ENCODE data around the gene AGAP2. TPM values are rescaled to one million over a fixed set of nuclear protein-coding genes. Genes with fewer than 3 reads are reported as not detected.

The AGAP2 gene
- polyA plus RNA-seq, 2 of the 4 experiments (the other 2 are of a cell fraction), result 0.26 to 0.45 TPM

- POLR2A ChIA-PET, result interaction anchor here (0.6 kb wide), 2 partner anchors 32 to 83 kb away, joined by 3 to 4 read pairs; partner anchors contain the start of gene ARHGEF25
- CTCF ChIA-PET, result interaction anchor here (0.6 to 2.7 kb wide), 29 partner anchors 9 to 113 kb away, joined by 3 to 16 read pairs (median 5); no protein-coding TSS in a partner anchor
- Histone ChIP-seq H3K4me2 (peak within 1 kb of the TSS; percentile 98), H3K4me3 (peak within 1 kb of the TSS; percentile 93), H3K27ac (peak within 1 kb of the TSS; percentile 84 to 88), H3K9me3 (peaks cover 7% of the 10 kb centered on the region; the same call in 1 of the 3 replicates), H3K4me1 (peaks cover 10% of the 10 kb centered on the region; the same call in 2 of the 3 replicates)
- ATAC-seq (peak; percentile 99 to 100), DNase-seq (ENCODE audit: low read depth in 1 of 2, low spot score in 1 of 2) (peak; percentile 97 to 100), FAIRE-seq (peak; percentile 97)
- WGBS (ENCODE audit: missing lambda C conversion rate), result 2% methylated on average over 45 of the region's 45 CpGs
- TF ChIP-seq BCL3 (IDR thresholded peaks at IDR 0.05) (peak; percentile 80; the same call in 1 of the 3 replicates), RAD21 (conservative IDR thresholded peaks at IDR 0.05 in 1 of 2, IDR thresholded peaks at IDR 0.05 in 1 of 2) (peak in 1 of 2 experiments; percentile 59; a peak in 3 of 5 replicates), FOSL2 (IDR thresholded peaks at IDR 0.05) (no peak), FOSL2 (CRISPR knock-in tag; IDR thresholded peaks at IDR 0.05) (no peak), SMC3 (IDR thresholded peaks at IDR 0.05) (peak; percentile 47; the same call in 2 of the 3 replicates), CEBPB (IDR thresholded peaks at IDR 0.05) (peak in 1 of 2 experiments; percentile 61; a peak in 2 of 4 replicates), POLR2A (IDR thresholded peaks at IDR 0.05; ENCODE audit: low read length) (peak; percentile 97), CBX8 (IDR thresholded peaks at IDR 0.05) (no peak), PBX3 (IDR thresholded peaks at IDR 0.05) (peak; percentile 79), HDAC2 (IDR thresholded peaks at IDR 0.05) (peak; percentile 68; the same call in 1 of the 2 replicates), TP53 (CRISPR knock-in tag; IDR thresholded peaks at IDR 0.05) (no peak), JUN (IDR thresholded peaks at IDR 0.05) (peak in 1 of 2 experiments; percentile 51; a peak in 1 of 5 replicates), MYC (IDR thresholded peaks at IDR 0.05; ENCODE audit: borderline replicate concordance, low read length) (peak; percentile 77; the same call in 1 of the 2 replicates), MAZ (IDR thresholded peaks at IDR 0.05; ENCODE audit: borderline replicate concordance, low read depth, low read length) (no peak), ELK1 (IDR thresholded peaks at IDR 0.05; ENCODE audit: low read depth, low read length) (no peak), RFX5 (IDR thresholded peaks at IDR 0.05) (peak; percentile 87; the same call in 1 of the 2 replicates), BHLHE40 (IDR thresholded peaks at IDR 0.05; ENCODE audit: low read depth, low read length) (peak; percentile 4; the same call in 1 of the 2 replicates), KDM5A (IDR thresholded peaks at IDR 0.05) (peak; percentile 96), CHD2 (IDR thresholded peaks at IDR 0.05; ENCODE audit: low read length, partially characterized antibody) (no peak), HMGXB4 (CRISPR knock-in tag; IDR thresholded peaks at IDR 0.05; ENCODE audit: borderline replicate concordance) (no peak), PHF8 (IDR thresholded peaks at IDR 0.05; ENCODE audit: borderline replicate concordance, low read depth) (peak; percentile 87; the same call in 1 of the 2 replicates)
- TF ChIP-seq, protein P1, sequence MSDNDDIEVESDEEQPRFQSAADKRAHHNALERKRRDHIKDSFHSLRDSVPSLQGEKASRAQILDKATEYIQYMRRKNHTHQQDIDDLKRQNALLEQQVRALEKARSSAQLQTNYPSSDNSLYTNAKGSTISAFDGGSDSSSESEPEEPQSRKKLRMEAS (IDR thresholded peaks at IDR 0.05), result peak; percentile 66
- TF ChIP-seq, protein P2, sequence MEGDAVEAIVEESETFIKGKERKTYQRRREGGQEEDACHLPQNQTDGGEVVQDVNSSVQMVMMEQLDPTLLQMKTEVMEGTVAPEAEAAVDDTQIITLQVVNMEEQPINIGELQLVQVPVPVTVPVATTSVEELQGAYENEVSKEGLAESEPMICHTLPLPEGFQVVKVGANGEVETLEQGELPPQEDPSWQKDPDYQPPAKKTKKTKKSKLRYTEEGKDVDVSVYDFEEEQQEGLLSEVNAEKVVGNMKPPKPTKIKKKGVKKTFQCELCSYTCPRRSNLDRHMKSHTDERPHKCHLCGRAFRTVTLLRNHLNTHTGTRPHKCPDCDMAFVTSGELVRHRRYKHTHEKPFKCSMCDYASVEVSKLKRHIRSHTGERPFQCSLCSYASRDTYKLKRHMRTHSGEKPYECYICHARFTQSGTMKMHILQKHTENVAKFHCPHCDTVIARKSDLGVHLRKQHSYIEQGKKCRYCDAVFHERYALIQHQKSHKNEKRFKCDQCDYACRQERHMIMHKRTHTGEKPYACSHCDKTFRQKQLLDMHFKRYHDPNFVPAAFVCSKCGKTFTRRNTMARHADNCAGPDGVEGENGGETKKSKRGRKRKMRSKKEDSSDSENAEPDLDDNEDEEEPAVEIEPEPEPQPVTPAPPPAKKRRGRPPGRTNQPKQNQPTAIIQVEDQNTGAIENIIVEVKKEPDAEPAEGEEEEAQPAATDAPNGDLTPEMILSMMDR (IDR thresholded peaks at IDR 0.05), result peak; percentile 55
Measured at GRCh38 chr12:57693659-57694458, 44.7 kb downstream of the AGAP2 start, which contains the start of gene OS9. OS9 (plus strand) TSS chr12:57694132; CDS start chr12:57694162, 30 bp downstream.
